HEK293 (cell line): ENCODE measurements around the gene CACNA2D1.

Experiments
- CTCF ChIA-PET: fragments of 350-600 bp; formaldehyde crosslinking; extraction: SDS; loops from one replicate; lab custom pipeline; 2021; ENCODE audit warnings: antibody characterized with exemption; lab: Yijun Ruan, JAX
- POLR2A ChIA-PET: fragments of 300-600 bp; formaldehyde crosslinking; extraction: SDS; loops from one replicate; lab custom pipeline; 2020; ENCODE audit warnings: antibody characterized with exemption, inconsistent platforms; lab: Yijun Ruan, JAX
- H3K27ac ChIP-seq: fragments of 200-500 bp; sonication (Bioruptor generic); 2 replicates; pipeline ENCODE4 v1.5.1; 2014; ENCODE audit warnings: low read depth, low read length, control low read depth, inconsistent platforms; ENCODE audit errors: extremely low read depth
- H3K36me3 ChIP-seq, 2 experiments: fragments of 200-500 bp in 1 of 2; sonication (Bioruptor generic) in 1 of 2; 1 replicate in 1 of 2; 2 replicates in 1 of 2; pipeline ENCODE4 v1.5.1; 2014 to 2017; ENCODE audit warnings: inconsistent platforms in 2 of 2, low read length in 2 of 2; ENCODE audit not compliant: control insufficient read depth in 2 of 2, insufficient read depth in 1 of 2
- H3K4me1 ChIP-seq: fragments of 200-500 bp; sonication (Bioruptor generic); 2 replicates; pipeline ENCODE4 v1.5.1; 2014; ENCODE audit warnings: mild to moderate bottlenecking, low read length, inconsistent platforms; ENCODE audit not compliant: control insufficient read depth, insufficient read depth
- H3K4me3 ChIP-seq: 2 replicates; pipeline ENCODE4 v1.5.1; 2011; ENCODE audit warnings: low read depth, mild to moderate bottlenecking, control low read depth, low read length, moderate library complexity
- H3K9me3 ChIP-seq: fragments of 200-500 bp; sonication (Bioruptor generic); 2 replicates; pipeline ENCODE4 v1.5.1; 2014; ENCODE audit warnings: low read depth, low read length, inconsistent platforms; ENCODE audit not compliant: control insufficient read depth, insufficient read depth
- PRDM10 ChIP-seq: fragments of 450-650 bp; formaldehyde crosslinking; IDR thresholded peaks from 2 replicates; pipeline ENCODE4 v1.5.1; 2016; ENCODE audit warnings: missing biosample characterization, missing genetic modification characterization
- PRDM2 ChIP-seq: fragments of 450-650 bp; formaldehyde crosslinking; IDR thresholded peaks from 2 replicates; pipeline ENCODE4 v1.5.1; 2016; ENCODE audit warnings: missing biosample characterization, missing genetic modification characterization, borderline replicate concordance
- TSHZ1 ChIP-seq: fragments of 450-650 bp; formaldehyde crosslinking; IDR thresholded peaks from 2 replicates; pipeline ENCODE4 v1.5.1; 2016; ENCODE audit warnings: missing biosample characterization, missing genetic modification characterization, borderline replicate concordance
- YY2 ChIP-seq: fragments of 450-650 bp; formaldehyde crosslinking; IDR thresholded peaks from 2 replicates; pipeline ENCODE4 v1.5.1; 2016; ENCODE audit warnings: missing biosample characterization, missing genetic modification characterization
- ZBTB26 ChIP-seq: fragments of 450-650 bp; formaldehyde crosslinking; optimal IDR thresholded peaks from 2 replicates; pipeline ENCODE3; 2016; ENCODE audit warnings: missing biosample characterization, mild to moderate bottlenecking, missing genetic modification characterization
- ZEB2 ChIP-seq: fragments of 450-650 bp; formaldehyde crosslinking; IDR thresholded peaks from 2 replicates; pipeline ENCODE4 v1.5.1; 2016; ENCODE audit warnings: missing biosample characterization, missing genetic modification characterization
- ZFP41 ChIP-seq: fragments of 450-650 bp; formaldehyde crosslinking; IDR thresholded peaks from 2 replicates; pipeline ENCODE4 v1.5.1; 2016; ENCODE audit warnings: missing biosample characterization, missing genetic modification characterization, borderline replicate concordance
- ZNF114 ChIP-seq: fragments of 450-650 bp; formaldehyde crosslinking; IDR thresholded peaks from 2 replicates; pipeline ENCODE4 v1.5.0; 2017; ENCODE audit warnings: missing biosample characterization, missing genetic modification characterization
- ZNF473 ChIP-seq: fragments of 450-650 bp; formaldehyde crosslinking; IDR thresholded peaks from 2 replicates; pipeline ENCODE4 v1.5.1; 2017; ENCODE audit warnings: missing biosample characterization, missing genetic modification characterization
- ZNF560 ChIP-seq: fragments of 450-650 bp; formaldehyde crosslinking; IDR thresholded peaks from 2 replicates; pipeline ENCODE4 v1.5.1; 2017; ENCODE audit warnings: missing biosample characterization, missing genetic modification characterization, borderline replicate concordance
- ZNF623 ChIP-seq: fragments of 450-650 bp; formaldehyde crosslinking; IDR thresholded peaks from 2 replicates; pipeline ENCODE4 v1.5.1; 2016; ENCODE audit warnings: missing biosample characterization, missing genetic modification characterization
- TF ChIP-seq, protein P1 (sequence below): fragments of 450-650 bp; formaldehyde crosslinking; IDR thresholded peaks from 2 replicates; pipeline ENCODE4 v1.5.1; 2017; ENCODE audit warnings: missing biosample characterization, missing genetic modification characterization

CACNA2D1 gene

DNA sequence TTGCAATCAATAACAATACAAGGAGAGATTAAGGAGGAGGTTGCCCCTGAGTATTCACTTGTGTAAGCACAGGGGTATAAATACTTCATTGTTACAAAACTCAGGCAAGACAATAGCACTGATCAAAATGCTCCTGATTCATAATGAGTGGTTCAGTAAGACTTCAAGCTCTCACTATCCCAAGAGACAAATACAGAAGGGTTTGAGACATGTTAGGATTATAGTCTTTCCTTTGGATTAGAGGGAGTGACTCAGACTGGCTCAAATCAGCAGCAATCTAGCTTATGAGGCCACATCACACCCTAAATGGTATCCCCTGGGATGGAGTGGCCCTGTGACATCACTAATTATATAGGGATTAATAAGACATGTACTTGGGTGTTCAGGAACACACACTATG lies 506.5 kb downstream of the CACNA2D1 start:
- TF ChIP-seq PRDM10 (tag by site-specific recombination) = no peak
- no peak for TF ChIP-seq ZBTB26 (tag by site-specific recombination)
- TF ChIP-seq YY2 = no peak
- no peak for TF ChIP-seq ZNF473
- TF ChIP-seq, protein P1, sequence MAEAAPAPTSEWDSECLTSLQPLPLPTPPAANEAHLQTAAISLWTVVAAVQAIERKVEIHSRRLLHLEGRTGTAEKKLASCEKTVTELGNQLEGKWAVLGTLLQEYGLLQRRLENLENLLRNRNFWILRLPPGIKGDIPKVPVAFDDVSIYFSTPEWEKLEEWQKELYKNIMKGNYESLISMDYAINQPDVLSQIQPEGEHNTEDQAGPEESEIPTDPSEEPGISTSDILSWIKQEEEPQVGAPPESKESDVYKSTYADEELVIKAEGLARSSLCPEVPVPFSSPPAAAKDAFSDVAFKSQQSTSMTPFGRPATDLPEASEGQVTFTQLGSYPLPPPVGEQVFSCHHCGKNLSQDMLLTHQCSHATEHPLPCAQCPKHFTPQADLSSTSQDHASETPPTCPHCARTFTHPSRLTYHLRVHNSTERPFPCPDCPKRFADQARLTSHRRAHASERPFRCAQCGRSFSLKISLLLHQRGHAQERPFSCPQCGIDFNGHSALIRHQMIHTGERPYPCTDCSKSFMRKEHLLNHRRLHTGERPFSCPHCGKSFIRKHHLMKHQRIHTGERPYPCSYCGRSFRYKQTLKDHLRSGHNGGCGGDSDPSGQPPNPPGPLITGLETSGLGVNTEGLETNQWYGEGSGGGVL (tag by site-specific recombination) = no peak
- TF ChIP-seq ZNF623 = no peak
- no peak for TF ChIP-seq ZEB2 (tag by site-specific recombination)
- TF ChIP-seq TSHZ1 (tag by site-specific recombination) = no peak
- H3K27ac ChIP-seq = no peak overlapping the region
- ChIA-PET CTCF (interaction anchor here (0.6 kb wide), 1 partner anchor 710 kb away, joined by 3 read pairs; no protein-coding TSS in a partner anchor), POLR2A (no interaction called here)
- H3K9me3 ChIP-seq = no peaks in the 10 kb centered on the region
- no peak overlapping the region for H3K4me3 ChIP-seq
- H3K36me3 ChIP-seq = no peaks in the 10 kb centered on the region
- no peaks in the 10 kb centered on the region for H3K4me1 ChIP-seq

GRCh38 chr7:81934596-81935301 lies 508.8 kb downstream of the CACNA2D1 start:
- Histone ChIP-seq H3K27ac (no peak overlapping the region), H3K9me3 (no peaks in the 10 kb centered on the region), H3K4me3 (no peak overlapping the region), H3K4me1 (no peaks in the 10 kb centered on the region), H3K36me3 (no peaks in the 10 kb centered on the region)
- no peak for TF ChIP-seq ZFP41 (tag by site-specific recombination)
- TF ChIP-seq ZNF560 (tag by site-specific recombination) = no peak
- no peak for TF ChIP-seq ZNF114 (tag by site-specific recombination)
- TF ChIP-seq PRDM2 = no peak
- CTCF ChIA-PET = no interaction called here
- POLR2A ChIA-PET = no interaction called here
